ENCODE results near the gene OGFOD3. TPM values are rescaled to one million over a fixed set of nuclear protein-coding genes. Genes with fewer than 3 reads are reported as not detected.
"Not testable (repeated sequence)": the region's sequence is repeated elsewhere in the genome, so short reads cannot be mapped to it uniquely, and the experiment has no call there.

Gene OGFOD3
- total RNA-seq, 1 donor from 2014 or later: 26.7 TPM

DNA sequence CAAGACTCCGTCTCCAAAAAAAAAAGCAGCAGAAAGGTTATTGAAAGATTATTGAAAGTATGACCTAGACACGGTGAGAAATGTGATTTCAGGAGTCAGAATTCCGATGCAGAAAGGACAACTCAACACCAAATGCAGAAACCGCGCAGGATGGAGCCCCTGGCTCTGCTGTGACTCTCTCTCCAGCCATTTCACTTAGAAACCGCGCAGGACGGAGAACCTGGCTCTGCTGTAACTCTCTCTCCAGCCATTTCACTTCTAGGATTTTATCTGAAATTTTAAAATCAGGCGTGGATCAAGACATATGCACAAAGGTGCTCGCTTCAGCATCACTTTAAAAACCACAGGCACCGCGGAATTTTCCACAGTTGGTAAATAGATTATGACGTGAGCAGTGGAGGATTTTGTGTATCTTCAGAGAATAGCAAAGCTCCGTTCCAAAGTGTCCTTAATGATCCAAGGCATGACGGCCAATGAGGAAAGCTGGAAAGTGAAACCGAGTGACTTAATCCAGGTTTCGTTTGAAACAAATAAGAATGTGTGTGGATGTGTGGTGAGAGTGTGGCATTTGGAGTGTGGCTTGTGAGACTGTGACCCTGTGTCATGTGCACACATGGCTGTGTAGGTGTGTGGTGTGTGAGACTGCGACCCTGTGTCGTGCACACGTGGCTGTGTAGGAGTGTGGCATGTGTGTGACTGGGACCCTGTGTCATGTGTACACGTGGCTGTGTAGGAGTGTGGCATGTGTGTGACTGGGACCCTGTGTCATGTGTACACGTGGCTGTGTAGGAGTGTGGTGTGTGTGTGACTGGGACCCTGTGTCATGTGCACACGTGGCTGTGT, 37.3 kb downstream of the OGFOD3 start:
- Mint-ChIP-seq H3K4me3 (no peak overlapping the region), H3K27me3 (peaks cover 15% of the 10 kb centered on the region), H3K4me1 (peaks cover 6% of the 10 kb centered on the region), H3K9me3 (no peaks in the 10 kb centered on the region), H3K27ac (no peak overlapping the region), H3K36me3 (ENCODE audit: low read depth) (no peaks in the 10 kb centered on the region)
- no peak for DNase-seq
- intact Hi-C loops (cut with micrococcal nuclease): no loop called here

GRCh38 chr17:82378741-82379021, 39.7 kb downstream of the OGFOD3 start:
- Mint-ChIP-seq H3K4me1 (peaks cover 6% of the 10 kb centered on the region), H3K9me3 (no peaks in the 10 kb centered on the region), H3K27ac (no peak overlapping the region), H3K36me3 (ENCODE audit: low read depth) (no peaks in the 10 kb centered on the region), H3K4me3 (no peak overlapping the region), H3K27me3 (peaks cover 23% of the 10 kb centered on the region)
- intact Hi-C loops (cut with micrococcal nuclease): loop anchor here (10.0 kb wide), 1 partner anchor 254 kb away; no protein-coding TSS in a partner anchor
- no peak for DNase-seq

DNA sequence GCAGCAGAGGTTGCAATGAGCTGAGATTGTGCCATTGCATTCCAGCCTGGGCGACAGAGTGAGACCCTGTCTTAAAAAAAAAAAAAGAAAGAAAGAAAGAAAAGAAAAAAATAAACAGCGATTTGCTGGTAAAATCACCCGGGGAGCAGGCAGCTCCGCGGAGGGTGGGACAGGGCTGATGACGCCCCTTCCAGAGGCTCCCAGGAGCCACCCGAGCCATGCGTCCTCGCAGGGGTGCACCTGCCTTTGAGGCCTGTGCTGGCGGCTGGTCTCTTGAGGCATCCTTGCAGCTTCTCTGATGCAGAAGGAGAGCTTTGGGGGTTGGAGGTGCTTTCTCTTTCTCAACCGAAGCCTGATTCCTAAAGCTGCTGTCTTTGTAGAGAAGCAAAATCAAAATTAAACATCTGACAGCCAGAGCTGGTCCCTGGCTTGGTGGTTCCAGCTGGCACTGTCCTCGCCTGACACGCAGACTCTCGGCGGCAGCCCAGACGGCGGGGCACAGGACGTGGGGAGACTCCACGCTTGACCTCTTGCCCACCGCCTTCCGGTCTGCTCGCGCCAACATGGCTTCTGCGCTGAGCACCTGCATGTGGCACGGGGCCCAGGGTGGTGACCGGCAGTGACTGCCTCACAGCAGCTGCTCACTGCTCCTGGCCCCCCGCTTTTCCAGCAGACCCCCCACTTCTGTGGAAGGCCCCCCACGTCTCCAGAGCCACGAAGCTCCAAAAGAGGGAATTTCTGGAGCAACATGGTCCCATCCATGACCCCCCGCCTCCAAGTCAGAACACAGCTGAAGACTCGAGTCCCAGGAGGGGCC, 40.3 kb downstream of the OGFOD3 start:
- Mint-ChIP-seq H3K4me1 (peaks cover 8% of the 10 kb centered on the region), H3K36me3 (ENCODE audit: low read depth) (no peaks in the 10 kb centered on the region), H3K9me3 (no peaks in the 10 kb centered on the region), H3K27ac (no peak overlapping the region), H3K27me3 (peaks cover 28% of the 10 kb centered on the region), H3K4me3 (no peak overlapping the region)
- DNase-seq: no peak
- intact Hi-C loops (cut with micrococcal nuclease): loop anchor here (10.0 kb wide), 1 partner anchor 253 kb away; no protein-coding TSS in a partner anchor

- Mint-ChIP-seq H3K4me1 (peaks cover 16% of the 10 kb centered on the region), H3K27me3 (peaks cover 35% of the 10 kb centered on the region)
- DNase-seq; H3K4me3 Mint-ChIP-seq; H3K36me3 Mint-ChIP-seq (ENCODE audit: low read depth); H3K9me3 Mint-ChIP-seq; H3K27ac Mint-ChIP-seq: not testable (repeated sequence)
- intact Hi-C loops (cut with micrococcal nuclease): loop anchor here (10.0 kb wide), 1 partner anchor 252 kb away; no protein-coding TSS in a partner anchor
These were observed 41.1 kb downstream of the OGFOD3 start for GRCh38 chr17:82377294-82377693.

- intact Hi-C loops (cut with micrococcal nuclease): loop anchor here (10.0 kb wide), 1 partner anchor 251 kb away; no protein-coding TSS in a partner anchor
- Mint-ChIP-seq H3K4me1 (peaks cover 16% of the 10 kb centered on the region), H3K9me3 (no peaks in the 10 kb centered on the region), H3K36me3 (ENCODE audit: low read depth) (no peaks in the 10 kb centered on the region), H3K27ac (no peak overlapping the region), H3K4me3 (no peak overlapping the region), H3K27me3 (peaks cover 34% of the 10 kb centered on the region)
- no peak for DNase-seq
These were observed 42.2 kb downstream of the OGFOD3 start for GRCh38 chr17:82376042-82376730.

DNA sequence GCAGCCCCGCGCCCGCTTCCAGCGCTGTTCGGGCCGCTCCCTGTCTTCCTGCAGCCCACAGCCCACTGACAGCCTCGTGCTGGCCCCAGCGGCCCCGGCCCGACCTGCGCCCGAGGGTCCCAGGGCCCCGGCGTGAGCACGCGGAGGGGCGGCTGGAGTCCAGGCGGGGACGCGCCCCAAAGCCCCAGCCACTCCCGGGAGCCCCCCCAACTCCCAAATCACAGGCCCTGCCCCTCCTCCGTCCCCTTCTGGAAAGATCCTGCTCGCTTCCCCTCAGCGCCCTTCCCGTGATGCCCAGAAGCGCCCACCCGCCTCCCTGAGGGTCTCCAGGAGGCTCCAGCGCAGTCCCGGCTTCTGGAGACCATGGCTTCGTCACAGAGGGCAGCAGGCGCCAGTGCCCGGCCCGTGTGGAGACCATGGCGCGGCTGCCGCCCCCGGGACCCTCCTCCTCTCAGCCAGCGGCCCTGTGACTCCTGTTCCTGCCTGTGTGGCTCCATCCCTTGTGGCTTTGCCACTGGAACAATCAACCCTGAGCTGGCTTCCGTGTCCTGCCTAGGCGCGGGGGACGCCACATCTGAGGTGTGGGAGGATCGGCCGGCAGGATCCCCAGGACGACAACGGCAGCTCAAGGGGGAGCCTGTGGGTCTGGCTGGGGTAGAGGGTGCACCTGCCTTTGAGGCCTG, 42.9 kb downstream of the OGFOD3 start:
- Mint-ChIP-seq H3K4me3 (no peak overlapping the region), H3K36me3 (ENCODE audit: low read depth) (no peaks in the 10 kb centered on the region), H3K4me1 (peaks cover 21% of the 10 kb centered on the region), H3K27me3 (peaks cover 38% of the 10 kb centered on the region), H3K27ac (no peak overlapping the region), H3K9me3 (no peaks in the 10 kb centered on the region)
- intact Hi-C loops (cut with micrococcal nuclease): loop anchor here (10.0 kb wide), 1 partner anchor 251 kb away; no protein-coding TSS in a partner anchor
- DNase-seq: no peak

GRCh38 chr17:82374626-82375331, 43.6 kb downstream of the OGFOD3 start:
- Mint-ChIP-seq H3K27me3 (peaks cover 38% of the 10 kb centered on the region), H3K4me1 (peaks cover 17% of the 10 kb centered on the region), H3K27ac (no peak overlapping the region), H3K9me3 (no peaks in the 10 kb centered on the region), H3K4me3 (no peak overlapping the region), H3K36me3 (ENCODE audit: low read depth) (no peaks in the 10 kb centered on the region)
- intact Hi-C loops (cut with micrococcal nuclease): loop anchor here (10.0 kb wide), 1 partner anchor 250 kb away; no protein-coding TSS in a partner anchor
- no peak for DNase-seq

GRCh38 chr17:82373731-82374625, 44.4 kb downstream of the OGFOD3 start:
- Mint-ChIP-seq H3K9me3 (no peaks in the 10 kb centered on the region), H3K4me3 (no peak overlapping the region), H3K36me3 (ENCODE audit: low read depth) (no peaks in the 10 kb centered on the region), H3K27me3 (peaks cover 42% of the 10 kb centered on the region), H3K4me1 (peaks cover 16% of the 10 kb centered on the region), H3K27ac (no peak overlapping the region)
- DNase-seq: no peak
- intact Hi-C loops (cut with micrococcal nuclease): loop anchor here (10.0 kb wide), 1 partner anchor 249 kb away; no protein-coding TSS in a partner anchor

DNA sequence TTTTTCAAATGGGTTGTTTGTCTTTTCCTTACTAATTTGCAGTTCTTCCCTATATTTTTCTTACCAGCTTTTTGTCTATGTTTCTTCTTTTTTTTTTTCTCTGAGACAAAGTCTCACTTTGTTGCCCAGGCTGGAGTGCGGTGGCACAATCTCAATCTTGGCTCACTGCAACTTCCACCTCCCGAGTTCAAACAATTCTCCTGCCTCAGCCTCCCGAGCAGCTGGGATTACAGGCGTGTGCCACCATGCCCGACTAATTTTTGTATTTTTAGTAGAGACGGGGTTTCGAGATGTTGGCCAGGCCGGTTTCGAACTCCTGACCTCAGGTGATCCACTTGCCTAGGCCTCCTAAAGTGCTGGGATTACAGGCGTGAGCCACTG, 45.3 kb downstream of the OGFOD3 start:
- Mint-ChIP-seq H3K27me3 (peaks cover 41% of the 10 kb centered on the region), H3K4me1 (peaks cover 16% of the 10 kb centered on the region), H3K4me3 (peak overlapping the region; percentile 34)
- not testable (repeated sequence) for H3K9me3 Mint-ChIP-seq; H3K36me3 Mint-ChIP-seq (ENCODE audit: low read depth); DNase-seq; H3K27ac Mint-ChIP-seq
- intact Hi-C loops (cut with micrococcal nuclease): loop anchor here (10.0 kb wide), 1 partner anchor 248 kb away; no protein-coding TSS in a partner anchor

- no peaks in the 10 kb centered on the region for H3K36me3 Mint-ChIP-seq (ENCODE audit: low read depth)
- H3K4me3 Mint-ChIP-seq: peak overlapping the region; percentile 32
- intact Hi-C loops (cut with micrococcal nuclease): loop anchor here (10.0 kb wide), 1 partner anchor 248 kb away; no protein-coding TSS in a partner anchor
- H3K27ac Mint-ChIP-seq: no peak overlapping the region
- peaks cover 42% of the 10 kb centered on the region for H3K27me3 Mint-ChIP-seq
- H3K9me3 Mint-ChIP-seq: no peaks in the 10 kb centered on the region
- no peak for DNase-seq
- H3K4me1 Mint-ChIP-seq: peaks cover 16% of the 10 kb centered on the region
These were observed 45.9 kb downstream of the OGFOD3 start for GRCh38 chr17:82372249-82373071.

Data from activated CD4-positive, alpha-beta T cell treated with anti-CD3 and anti-CD28 coated beads, Interleukin-2, amount 10 ng/mL, durations not matched to agents 24 days and 14 days (primary cell).